ENCODE results near the gene IGFBP2. TPM values are rescaled to one million over a fixed set of nuclear protein-coding genes. Genes with fewer than 3 reads are reported as not detected.

IGFBP2 gene
- total and polyA plus RNA-seq, 2 of the 8 experiments (the other 6 are each of a cell fraction or from before 2014, with no cell fraction given) = 326 to 782 TPM

DNA sequence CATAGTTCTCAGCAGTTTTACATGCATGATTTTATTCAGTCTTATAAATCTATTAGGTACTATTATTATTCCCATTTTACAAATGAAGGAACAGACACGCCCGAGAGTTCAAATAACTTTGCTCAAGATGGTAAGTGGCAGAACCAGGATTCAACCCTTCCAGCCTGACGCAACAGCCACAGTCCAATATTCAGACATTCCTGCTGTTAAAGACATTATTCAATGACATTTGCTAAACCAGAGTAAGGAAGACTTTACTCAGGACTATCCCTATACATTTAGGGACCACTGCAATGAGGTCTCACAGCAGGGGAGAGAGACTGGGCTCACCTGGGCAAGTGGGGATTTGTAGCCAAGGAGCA, 29.4 kb upstream of the IGFBP2 start (continued):
- TF ChIP-seq NANOG (IDR thresholded peaks at IDR 0.05; ENCODE audit: insufficient read depth, low read depth, low read length, poor library complexity, severe bottlenecking) = no peak
- TF ChIP-seq, protein P1, sequence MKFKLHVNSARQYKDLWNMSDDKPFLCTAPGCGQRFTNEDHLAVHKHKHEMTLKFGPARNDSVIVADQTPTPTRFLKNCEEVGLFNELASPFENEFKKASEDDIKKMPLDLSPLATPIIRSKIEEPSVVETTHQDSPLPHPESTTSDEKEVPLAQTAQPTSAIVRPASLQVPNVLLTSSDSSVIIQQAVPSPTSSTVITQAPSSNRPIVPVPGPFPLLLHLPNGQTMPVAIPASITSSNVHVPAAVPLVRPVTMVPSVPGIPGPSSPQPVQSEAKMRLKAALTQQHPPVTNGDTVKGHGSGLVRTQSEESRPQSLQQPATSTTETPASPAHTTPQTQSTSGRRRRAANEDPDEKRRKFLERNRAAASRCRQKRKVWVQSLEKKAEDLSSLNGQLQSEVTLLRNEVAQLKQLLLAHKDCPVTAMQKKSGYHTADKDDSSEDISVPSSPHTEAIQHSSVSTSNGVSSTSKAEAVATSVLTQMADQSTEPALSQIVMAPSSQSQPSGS (IDR thresholded peaks at IDR 0.05; ENCODE audit: low read length) = no peak
- no peak for TF ChIP-seq KDM5A (IDR thresholded peaks at IDR 0.05; ENCODE audit: low read length)
- TF ChIP-seq POU5F1 (IDR thresholded peaks at IDR 0.05; ENCODE audit: low read depth, low read length) = no peak
- TF ChIP-seq NRF1 (IDR thresholded peaks at IDR 0.05; ENCODE audit: low read depth, low read length) = no peak

Measured in H1 (cell line).